ENCODE measurements around the gene THEM4. TPM values are rescaled to one million over a fixed set of nuclear protein-coding genes. Genes with fewer than 3 reads are reported as not detected.
A peak's percentile ranks its signal among the peaks of the same experiment; 100 is the strongest.

Gene THEM4
- total RNA-seq, 4 donors from 2014 or later, result 9.1 to 45.2 (median 14.6) TPM

DNA sequence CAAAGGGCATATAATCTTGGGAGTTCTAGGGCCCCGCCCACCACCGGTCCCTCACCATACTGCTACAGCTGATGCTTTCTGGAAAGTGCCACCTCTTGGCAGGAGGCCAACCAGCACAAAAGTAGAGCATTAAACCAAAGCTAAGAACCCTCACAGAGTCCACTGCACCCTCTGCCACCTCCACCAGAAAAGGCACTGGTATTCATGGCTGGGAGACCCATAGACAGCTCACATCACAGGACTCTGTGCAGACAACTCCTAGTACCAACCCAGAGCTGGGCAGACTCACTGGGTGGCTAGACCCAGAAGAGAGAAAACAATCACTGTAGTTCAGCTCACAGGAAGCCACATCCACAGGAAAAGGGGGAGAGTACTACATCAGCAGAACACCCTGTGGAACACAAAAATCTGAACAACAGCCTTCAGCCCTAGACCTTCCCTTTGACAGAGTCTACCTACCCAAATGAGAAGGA is 10.8 kb downstream of the THEM4 start:
- peak overlapping the region; percentile 10 to 62 (median 30) for H3K27ac ChIP-seq
- H3K9me3 ChIP-seq, result peaks cover 0 to 10% (median 2%) of the 10 kb centered on the region in 4 donors
- no peak for TF ChIP-seq POLR2A (IDR thresholded peaks at IDR 0.05)
- TF ChIP-seq, protein P1, sequence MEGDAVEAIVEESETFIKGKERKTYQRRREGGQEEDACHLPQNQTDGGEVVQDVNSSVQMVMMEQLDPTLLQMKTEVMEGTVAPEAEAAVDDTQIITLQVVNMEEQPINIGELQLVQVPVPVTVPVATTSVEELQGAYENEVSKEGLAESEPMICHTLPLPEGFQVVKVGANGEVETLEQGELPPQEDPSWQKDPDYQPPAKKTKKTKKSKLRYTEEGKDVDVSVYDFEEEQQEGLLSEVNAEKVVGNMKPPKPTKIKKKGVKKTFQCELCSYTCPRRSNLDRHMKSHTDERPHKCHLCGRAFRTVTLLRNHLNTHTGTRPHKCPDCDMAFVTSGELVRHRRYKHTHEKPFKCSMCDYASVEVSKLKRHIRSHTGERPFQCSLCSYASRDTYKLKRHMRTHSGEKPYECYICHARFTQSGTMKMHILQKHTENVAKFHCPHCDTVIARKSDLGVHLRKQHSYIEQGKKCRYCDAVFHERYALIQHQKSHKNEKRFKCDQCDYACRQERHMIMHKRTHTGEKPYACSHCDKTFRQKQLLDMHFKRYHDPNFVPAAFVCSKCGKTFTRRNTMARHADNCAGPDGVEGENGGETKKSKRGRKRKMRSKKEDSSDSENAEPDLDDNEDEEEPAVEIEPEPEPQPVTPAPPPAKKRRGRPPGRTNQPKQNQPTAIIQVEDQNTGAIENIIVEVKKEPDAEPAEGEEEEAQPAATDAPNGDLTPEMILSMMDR (IDR thresholded peaks at IDR 0.05), result no peak
- H3K4me1 ChIP-seq, result peaks cover 0 to 9% (median 0%) of the 10 kb centered on the region in 4 donors
- H3K27me3 ChIP-seq, result no peaks in the 10 kb centered on the region
- peaks cover 0 to 10% (median 0%) of the 10 kb centered on the region in 3 donors for H3K36me3 ChIP-seq
- H3K4me3 ChIP-seq, result no peak overlapping the region
- peak; percentile 44 to 68 (median 53) for DNase-seq

DNA sequence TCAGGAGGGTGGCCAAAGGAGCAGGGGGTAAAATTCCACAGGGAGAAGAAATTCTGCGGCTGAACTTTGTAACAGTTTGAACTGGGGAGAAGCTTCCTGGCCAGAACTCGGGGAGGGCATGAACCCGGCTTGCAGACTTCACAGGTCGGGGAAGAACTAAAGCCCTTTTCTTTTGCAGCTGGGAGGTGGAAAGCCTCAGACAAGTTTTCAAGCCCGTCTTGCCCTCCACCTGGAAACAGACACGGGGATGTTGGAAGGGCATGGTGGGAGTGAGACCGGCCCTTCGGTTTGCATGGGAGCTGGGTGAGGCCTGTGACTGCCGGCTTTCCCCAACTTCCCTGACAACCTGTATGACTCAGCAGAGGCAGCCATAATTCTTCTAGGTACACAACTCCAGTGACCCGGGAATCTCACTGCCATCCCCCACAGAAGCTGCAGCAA is 11.3 kb downstream of the THEM4 start:
- peak in 1 of 3 donors; percentile 62 for DNase-seq

GRCh38 chr1:151893176-151893924 is 16.0 kb downstream of the THEM4 start:
- Histone ChIP-seq H3K4me1 (peaks cover 0 to 8% (median 0%) of the 10 kb centered on the region in 4 donors), H3K27me3 (no peaks in the 10 kb centered on the region), H3K4me3 (no peak overlapping the region), H3K36me3 (peaks cover 0 to 21% (median 0%) of the 10 kb centered on the region in 3 donors), H3K27ac (no peak overlapping the region), H3K9me3 (no peaks in the 10 kb centered on the region)
- TF ChIP-seq, protein P1 (IDR thresholded peaks at IDR 0.05), result no peak
- no peak for TF ChIP-seq POLR2A (IDR thresholded peaks at IDR 0.05)
- no peak for DNase-seq

More for the DNA sequence above, 11.3 kb downstream of the THEM4 start:
- Histone ChIP-seq H3K27me3 (no peaks in the 10 kb centered on the region), H3K4me3 (no peak overlapping the region), H3K9me3 (peaks cover 0 to 10% (median 2%) of the 10 kb centered on the region in 4 donors), H3K36me3 (peaks cover 0 to 13% (median 0%) of the 10 kb centered on the region in 3 donors), H3K4me1 (peaks cover 0 to 9% (median 0%) of the 10 kb centered on the region in 4 donors), H3K27ac (peak overlapping the region in 3 of 4 donors; percentile 10 to 62 (median 44))
- TF ChIP-seq, protein P1 (IDR thresholded peaks at IDR 0.05), result no peak
- no peak for TF ChIP-seq POLR2A (IDR thresholded peaks at IDR 0.05)

GRCh38 chr1:151892190-151892589 is 17.1 kb downstream of the THEM4 start:
- peaks cover 0 to 21% (median 0%) of the 10 kb centered on the region in 3 donors for H3K36me3 ChIP-seq
- TF ChIP-seq POLR2A (IDR thresholded peaks at IDR 0.05), result no peak
- TF ChIP-seq, protein P1 (IDR thresholded peaks at IDR 0.05), result no peak

GRCh38 chr1:151891512-151891911 is 17.8 kb downstream of the THEM4 start:
- Histone ChIP-seq H3K36me3 (peaks cover 0 to 25% (median 0%) of the 10 kb centered on the region in 3 donors), H3K27ac (no peak overlapping the region), H3K4me1 (no peaks in the 10 kb centered on the region), H3K9me3 (no peaks in the 10 kb centered on the region), H3K27me3 (no peaks in the 10 kb centered on the region), H3K4me3 (no peak overlapping the region)
- no peak for DNase-seq
- TF ChIP-seq POLR2A (IDR thresholded peaks at IDR 0.05), result no peak
- TF ChIP-seq, protein P1 (IDR thresholded peaks at IDR 0.05), result no peak

More at GRCh38 chr1:151892190-151892589, 17.1 kb downstream of the THEM4 start:
- no peak for DNase-seq
- no peaks in the 10 kb centered on the region for H3K4me1 ChIP-seq
- no peaks in the 10 kb centered on the region for H3K27me3 ChIP-seq
- H3K4me3 ChIP-seq, result no peak overlapping the region
- H3K9me3 ChIP-seq, result no peaks in the 10 kb centered on the region
- no peak overlapping the region for H3K27ac ChIP-seq

Measured in Peyer's patch (tissue), 4 donors.